DND-41 (cell line): Measurements from ENCODE around the gene REEP1.

ENCODE experiments used
- EZH2 ChIP-seq: IDR thresholded peaks from 3 replicates; pipeline ENCODE4 v1.6.1; 2012; ENCODE audit warnings: borderline replicate concordance, low read depth, mild to moderate bottlenecking, moderate library complexity, low read length, inconsistent platforms; ENCODE audit not compliant: severe bottlenecking
- TF ChIP-seq, protein P1 (sequence below): IDR thresholded peaks from 2 replicates; pipeline ENCODE4 v1.5.1; 2012; ENCODE audit warnings: borderline replicate concordance, low read length, moderate library complexity, mild to moderate bottlenecking; ENCODE audit not compliant: poor library complexity, severe bottlenecking; ENCODE audit errors: extremely low read depth

DNA sequence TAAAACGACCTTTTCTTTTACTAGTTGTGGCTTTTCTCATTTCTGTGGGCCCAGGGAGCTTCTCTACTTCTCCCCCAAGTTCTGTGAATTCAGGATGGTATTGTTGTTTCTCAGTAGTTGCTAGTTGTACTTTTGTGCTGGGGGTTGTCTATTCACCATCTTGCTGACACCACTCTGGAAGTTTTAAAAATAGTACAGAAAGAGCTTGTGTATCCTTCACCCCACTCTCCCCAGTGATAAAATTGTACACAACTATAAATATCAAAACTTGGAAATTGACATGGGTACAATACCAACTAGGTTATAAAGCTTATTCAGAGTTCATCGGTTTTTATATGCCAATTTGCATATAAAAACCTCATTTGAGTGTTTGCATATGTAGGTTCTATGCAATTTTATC is 45.3 kb upstream of the REEP1 start:
- TF ChIP-seq, protein P1, sequence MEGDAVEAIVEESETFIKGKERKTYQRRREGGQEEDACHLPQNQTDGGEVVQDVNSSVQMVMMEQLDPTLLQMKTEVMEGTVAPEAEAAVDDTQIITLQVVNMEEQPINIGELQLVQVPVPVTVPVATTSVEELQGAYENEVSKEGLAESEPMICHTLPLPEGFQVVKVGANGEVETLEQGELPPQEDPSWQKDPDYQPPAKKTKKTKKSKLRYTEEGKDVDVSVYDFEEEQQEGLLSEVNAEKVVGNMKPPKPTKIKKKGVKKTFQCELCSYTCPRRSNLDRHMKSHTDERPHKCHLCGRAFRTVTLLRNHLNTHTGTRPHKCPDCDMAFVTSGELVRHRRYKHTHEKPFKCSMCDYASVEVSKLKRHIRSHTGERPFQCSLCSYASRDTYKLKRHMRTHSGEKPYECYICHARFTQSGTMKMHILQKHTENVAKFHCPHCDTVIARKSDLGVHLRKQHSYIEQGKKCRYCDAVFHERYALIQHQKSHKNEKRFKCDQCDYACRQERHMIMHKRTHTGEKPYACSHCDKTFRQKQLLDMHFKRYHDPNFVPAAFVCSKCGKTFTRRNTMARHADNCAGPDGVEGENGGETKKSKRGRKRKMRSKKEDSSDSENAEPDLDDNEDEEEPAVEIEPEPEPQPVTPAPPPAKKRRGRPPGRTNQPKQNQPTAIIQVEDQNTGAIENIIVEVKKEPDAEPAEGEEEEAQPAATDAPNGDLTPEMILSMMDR = no peak
- TF ChIP-seq EZH2 = no peak
